Urothelium cell line (cell line): ENCODE measurements around the gene TMEM243.
A peak's percentile ranks its signal among the peaks of the same experiment; 100 is the strongest.

Experiments used
- DNase-seq: peaks from one replicate; pipeline ENCODE4 v3.0.0; 2011; ENCODE audit warnings: low spot score, mixed read lengths
- FAIRE-seq: peaks from 2 replicates; lab custom pipeline; 2011; peaks lifted over from hg19 to GRCh38; lab: Jason Lieb, UNC

TMEM243 gene

DNA sequence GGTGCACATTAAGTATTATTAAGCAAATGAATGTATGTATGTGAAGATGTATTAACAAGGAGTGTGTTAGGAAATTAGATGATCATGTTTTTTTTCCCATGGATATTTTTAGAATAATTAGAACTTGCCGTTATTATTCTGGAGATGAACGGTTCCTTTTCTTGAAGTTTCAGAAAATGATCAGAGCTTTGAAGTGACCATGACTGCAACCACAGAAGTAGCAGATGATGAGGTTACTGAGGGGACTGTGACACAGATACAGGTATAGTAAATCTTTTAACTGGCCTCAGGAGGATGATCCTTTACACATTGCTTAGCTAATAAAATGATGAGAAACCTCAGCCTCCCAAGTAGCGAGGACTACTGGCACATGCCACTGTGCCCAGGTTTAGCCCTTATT lies 48.7 kb downstream of the TMEM243 start:
- DNase-seq (no peak), FAIRE-seq (no peak)

- no peak for FAIRE-seq
Observed at GRCh38 chr7:87164433-87164832, 55.1 kb downstream of the TMEM243 start.

GRCh38 chr7:87159538-87159937 lies 60.0 kb downstream of the TMEM243 start:
- FAIRE-seq (no peak), DNase-seq (no peak)

More at GRCh38 chr7:87164433-87164832, 55.1 kb downstream of the TMEM243 start:
- no peak for DNase-seq

- no peak for DNase-seq
- no peak for FAIRE-seq
Observed at GRCh38 chr7:87156709-87157108, 62.8 kb downstream of the TMEM243 start.

GRCh38 chr7:87155788-87156187 lies 63.7 kb downstream of the TMEM243 start:
- DNase-seq (no peak), FAIRE-seq (no peak)

GRCh38 chr7:87154569-87154968 lies 65.0 kb downstream of the TMEM243 start:
- DNase-seq (no peak), FAIRE-seq (no peak)

DNA sequence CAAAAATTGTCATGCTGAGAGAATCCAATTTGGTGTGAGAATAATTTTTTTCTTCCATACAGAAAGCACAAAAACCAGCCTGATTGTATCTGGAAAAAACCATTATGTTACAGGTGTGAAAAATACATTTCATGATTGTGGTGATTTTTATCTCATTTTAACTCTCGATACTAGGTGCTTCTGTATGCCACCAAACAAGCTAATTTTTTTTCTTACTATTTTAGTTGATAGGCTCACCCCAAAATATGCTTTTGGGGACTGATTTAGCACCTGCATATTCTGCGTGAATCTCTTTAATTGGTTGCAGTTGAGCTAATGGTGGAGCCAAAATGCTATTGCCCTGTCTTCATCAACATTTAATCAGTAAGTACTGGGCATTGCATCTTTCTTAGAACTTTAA lies 65.4 kb downstream of the TMEM243 start:
- FAIRE-seq: no peak
- no peak for DNase-seq

GRCh38 chr7:87152897-87153641 lies 66.5 kb downstream of the TMEM243 start:
- no peak for FAIRE-seq
- peak; percentile 44 for DNase-seq

DNA sequence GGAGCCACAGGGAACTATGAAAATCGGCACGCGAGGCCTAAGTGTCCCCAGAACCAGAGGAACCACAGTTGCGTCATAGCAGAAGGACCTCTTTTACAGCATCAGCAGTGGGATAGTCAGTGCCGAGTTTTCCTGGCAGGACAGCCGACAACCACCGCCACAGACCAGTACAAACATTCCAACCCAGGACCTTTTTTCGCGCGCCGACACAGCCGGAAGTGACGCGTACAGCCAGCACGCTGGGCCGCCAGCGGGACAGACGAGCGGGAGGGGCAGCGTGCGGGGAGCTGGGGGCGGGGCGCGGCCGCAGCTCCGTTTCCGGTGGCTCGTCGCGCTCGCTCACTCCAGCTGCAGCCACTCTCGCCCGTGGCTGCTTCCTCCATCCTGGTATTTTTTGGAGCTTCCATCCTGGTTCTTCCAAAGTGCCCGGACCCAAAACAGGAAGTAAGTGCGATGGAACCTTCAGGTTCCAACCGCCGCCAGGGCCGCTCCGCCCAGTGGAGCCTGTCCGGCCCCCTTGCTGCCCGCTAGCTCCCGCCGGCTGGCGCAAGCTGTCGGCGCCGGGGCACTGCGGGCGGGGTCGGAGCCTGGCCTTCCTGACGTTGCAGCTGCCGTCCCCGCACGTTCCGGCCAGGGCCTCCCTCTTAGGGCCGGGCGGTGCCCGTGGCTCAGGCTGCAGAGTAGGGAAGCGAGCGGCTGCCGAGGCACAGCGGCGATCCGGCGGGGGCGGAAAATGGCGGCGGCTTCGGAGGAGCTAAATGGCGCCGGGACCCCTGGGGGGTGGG lies 67.2 kb downstream of the TMEM243 start, which contains the start of gene DMTF1:
TSS of gene DMTF1 (plus strand) at position 342 of the 785 bp plus-strand sequence. CDS start 12,489 bp downstream, outside the sequence.
- peak; percentile 100 for DNase-seq
- peak; percentile 97 for FAIRE-seq

GRCh38 chr7:87151729-87152111 lies 67.8 kb downstream of the TMEM243 start:
- FAIRE-seq (no peak), DNase-seq (no peak)

DNA sequence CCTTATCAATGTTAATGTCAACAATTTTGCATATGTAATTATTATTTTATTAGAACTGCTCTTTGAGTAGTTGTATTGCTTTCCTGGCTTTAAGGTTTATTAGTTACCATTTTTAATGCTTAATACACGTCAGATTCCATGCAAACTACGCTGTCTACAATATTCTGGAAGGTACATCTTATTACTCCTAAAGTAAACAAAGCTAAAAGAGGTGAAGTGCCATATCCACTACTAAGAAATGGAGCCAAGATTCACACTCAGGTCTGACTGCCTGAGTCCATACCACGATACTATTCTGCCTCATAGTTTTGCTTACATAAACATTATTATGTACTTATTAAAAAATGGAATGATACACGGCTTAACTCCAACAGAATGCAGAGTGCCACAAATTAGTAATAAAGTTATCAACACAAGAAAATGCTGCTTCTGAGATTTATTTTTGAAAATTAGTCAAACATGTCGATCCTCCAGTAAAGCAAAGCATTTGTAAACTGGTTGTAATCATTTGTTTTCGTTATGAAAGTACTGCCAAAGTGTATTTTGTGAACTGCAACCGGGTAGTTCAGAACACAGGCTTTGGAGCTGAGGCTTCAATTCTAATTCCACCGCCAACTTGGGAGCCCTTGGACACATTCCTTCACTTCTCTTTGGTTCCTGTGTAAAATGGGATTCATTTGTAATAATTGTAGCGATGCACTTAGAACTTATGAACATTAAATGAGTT lies 68.4 kb downstream of the TMEM243 start:
- no peak for FAIRE-seq
- DNase-seq: no peak

DNA sequence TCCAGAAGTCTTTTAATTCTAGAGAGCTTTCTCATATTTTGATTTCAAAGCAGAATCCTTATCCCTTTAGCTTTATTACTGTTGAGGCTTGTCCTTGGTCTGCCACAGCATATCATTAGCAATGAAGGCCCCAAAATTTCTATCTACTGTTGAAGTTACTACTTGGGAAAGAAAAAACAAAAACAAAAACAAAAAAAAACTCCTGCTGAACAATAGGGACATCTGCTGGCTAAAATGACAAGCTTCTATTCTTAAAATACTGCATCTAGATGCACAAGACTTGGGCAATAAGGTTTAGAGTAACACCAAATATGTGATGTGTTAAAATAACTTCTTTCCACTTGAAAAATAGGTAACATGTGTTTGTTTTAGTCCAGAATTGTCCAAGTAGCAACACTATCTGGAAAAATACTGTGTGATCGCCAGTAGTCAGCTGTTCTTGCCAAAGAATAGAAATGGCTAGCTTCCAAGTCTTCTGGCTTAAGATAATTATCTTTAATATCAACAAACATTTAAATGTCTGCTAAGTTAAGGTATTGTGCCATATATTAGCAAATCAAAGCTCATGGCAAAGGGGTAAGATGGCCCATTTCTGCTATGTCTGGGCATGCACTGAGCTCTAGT lies 71.1 kb downstream of the TMEM243 start:
- DNase-seq (peak; percentile 28), FAIRE-seq (no peak)

- DNase-seq (no peak), FAIRE-seq (no peak)
Observed at GRCh38 chr7:87147500-87147899, 72.0 kb downstream of the TMEM243 start.

DNA sequence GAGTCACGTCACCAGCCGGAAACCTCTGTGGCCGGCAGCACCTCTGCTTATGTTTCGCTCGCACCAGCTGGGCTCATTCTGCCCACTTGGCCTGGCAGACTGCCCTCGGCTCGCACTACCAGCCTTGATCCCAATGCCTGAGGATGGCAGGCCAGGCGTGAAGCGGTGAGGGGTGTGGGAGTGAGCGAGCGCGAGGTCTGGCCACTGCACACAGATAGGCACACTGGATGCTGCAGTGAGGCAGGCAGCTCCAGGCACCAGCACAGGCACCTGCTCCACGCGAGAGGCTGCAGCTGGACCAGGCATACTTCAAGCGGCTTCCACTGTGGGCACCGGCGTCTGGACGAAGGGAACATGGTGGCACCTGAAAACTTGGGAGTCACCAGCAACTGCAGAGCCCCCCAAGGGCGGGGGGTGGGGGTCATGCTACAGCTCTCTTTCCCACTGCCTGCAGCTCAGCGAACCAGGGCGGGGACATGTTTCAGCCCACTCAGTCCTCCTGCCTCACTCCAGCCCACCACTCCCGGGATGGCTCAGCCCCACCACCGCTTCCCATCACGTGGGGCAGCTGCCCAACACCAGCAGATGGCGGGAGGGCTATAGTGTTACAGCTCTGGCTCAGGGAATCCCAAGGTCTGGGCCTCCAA lies 72.7 kb downstream of the TMEM243 start:
- FAIRE-seq: peak; percentile 55
- DNase-seq: no peak
